Mesendoderm (in vitro differentiated cells): ENCODE data around the gene SLC22A7. TPM values are rescaled to one million over a fixed set of nuclear protein-coding genes. Genes with fewer than 3 reads are reported as not detected.
"Not testable (repeated sequence)": the region's sequence is repeated elsewhere in the genome, so short reads cannot be mapped to it uniquely, and the experiment has no call there.

ENCODE experiments used
- DNase-seq: peaks from one replicate; pipeline ENCODE4 v3.0.0; 2013
- H2AK5ac ChIP-seq: 2 replicates; pipeline ENCODE4 v1.6.1; 2013; ENCODE audit warnings: low read length, inconsistent platforms
- H2BK120ac ChIP-seq: 2 replicates; pipeline ENCODE4 v1.6.1; 2013; ENCODE audit warnings: low read depth, mild to moderate bottlenecking, low read length, moderate library complexity, mixed read lengths
- H2BK15ac ChIP-seq: replicated peaks from 2 replicates; pipeline ENCODE4 v1.6.1; 2013; ENCODE audit warnings: low read depth, mild to moderate bottlenecking, moderate library complexity
- H2BK5ac ChIP-seq: 2 replicates; pipeline ENCODE4 v1.6.1; 2013; ENCODE audit warnings: low read length, inconsistent platforms
- H3K18ac ChIP-seq: 2 replicates; pipeline ENCODE4 v1.6.1; 2013; ENCODE audit warnings: mild to moderate bottlenecking, low read length, mixed read lengths
- H3K23ac ChIP-seq: one replicate; pipeline ENCODE4 v1.6.1; 2013; ENCODE audit warnings: low read length
- H3K27ac ChIP-seq: 2 replicates; pipeline ENCODE4 v1.5.1; 2013; ENCODE audit warnings: low read depth, mild to moderate bottlenecking, inconsistent platforms, low read length, moderate library complexity
- H3K27me3 ChIP-seq: 2 replicates; pipeline ENCODE4 v1.6.1; 2013; ENCODE audit warnings: low read length, control low read depth, mild to moderate bottlenecking, inconsistent platforms; ENCODE audit not compliant: insufficient read depth, poor library complexity
- H3K36me3 ChIP-seq: 2 replicates; pipeline ENCODE4 v1.6.1; 2013; ENCODE audit warnings: low read length, inconsistent platforms; ENCODE audit not compliant: control insufficient read depth, insufficient read depth
- H3K4ac ChIP-seq: one replicate; pipeline ENCODE4 v1.6.1; 2013; ENCODE audit warnings: low read depth, mild to moderate bottlenecking, low read length, moderate library complexity
- H3K4me1 ChIP-seq: 2 replicates; pipeline ENCODE4 v1.6.1; 2013; ENCODE audit warnings: low read depth, low read length, inconsistent platforms; ENCODE audit not compliant: control insufficient read depth
- H3K4me2 ChIP-seq: 2 replicates; pipeline ENCODE4 v1.6.1; 2013; ENCODE audit warnings: low read length
- H3K4me3 ChIP-seq: 2 replicates; pipeline ENCODE4 v1.5.1; 2013; ENCODE audit warnings: mild to moderate bottlenecking, low read length
- H3K56ac ChIP-seq: one replicate; pipeline ENCODE4 v1.6.1; 2013; ENCODE audit warnings: low read length
- H3K79me1 ChIP-seq: 2 replicates; pipeline ENCODE4 v1.6.1; 2013; ENCODE audit warnings: low read length, inconsistent platforms
- H3K79me2 ChIP-seq: 2 replicates; pipeline ENCODE4 v1.6.1; 2013; ENCODE audit warnings: mild to moderate bottlenecking, low read length; ENCODE audit not compliant: control insufficient read depth, insufficient read depth
- H3K9ac ChIP-seq: 2 replicates; pipeline ENCODE4 v1.6.1; 2013; ENCODE audit warnings: low read length, inconsistent platforms
- H4K5ac ChIP-seq: one replicate; pipeline ENCODE4 v1.6.1; 2013; ENCODE audit warnings: low read length
- H4K8ac ChIP-seq: one replicate; pipeline ENCODE4 v1.6.1; 2013; ENCODE audit warnings: low read depth, mild to moderate bottlenecking, control low read depth, low read length, moderate library complexity
- WGBS: extraction: QIAGEN DNeasy Blood & Tissue Kit; methylation state at CpG from one replicate; pipeline ENCODE4 v1.1.7; 2013; ENCODE audit warnings: low lambda C conversion rate, missing lambda C conversion rate; ENCODE audit not compliant: insufficient coverage; ENCODE audit errors: extremely low coverage; 5-methylcytosine and 5-hydroxymethylcytosine counted together
- small RNA-seq: library from polyadenylated mRNA; stranded (forward); fragments of <200 nt; extraction: miRNeasy Mini kit (QIAGEN cat#:217004); gene quantifications from one replicate; pipeline ENCODE3, GENCODE V24; 2013; ENCODE audit not compliant: insufficient read depth

SLC22A7 gene

GRCh38 chr6:43347021-43347420, 49.0 kb downstream of the SLC22A7 start:
- 100% methylated on average over 2 of the region's 3 CpGs for WGBS
- no peak overlapping the region for H2BK5ac ChIP-seq
- DNase-seq: no peak
- H3K27me3 ChIP-seq: no peaks in the 10 kb centered on the region
- H3K9ac ChIP-seq: no peak overlapping the region
- H3K4ac ChIP-seq: no peak overlapping the region
- H3K79me1 ChIP-seq: no peaks in the 10 kb centered on the region
- no peak overlapping the region for H3K4me3 ChIP-seq
- no peak overlapping the region for H4K8ac ChIP-seq
- no peak overlapping the region for H4K5ac ChIP-seq
- no peak overlapping the region for H3K56ac ChIP-seq
- H2BK15ac ChIP-seq: no peak overlapping the region
- no peaks in the 10 kb centered on the region for H3K4me1 ChIP-seq
- H3K27ac ChIP-seq: no peak overlapping the region
- no peak overlapping the region for H2BK120ac ChIP-seq
- H3K36me3 ChIP-seq: peaks cover 3% of the 10 kb centered on the region
- H3K18ac ChIP-seq: no peak overlapping the region
- H3K23ac ChIP-seq: no peak overlapping the region
- H2AK5ac ChIP-seq: no peak overlapping the region
- H3K4me2 ChIP-seq: no peak overlapping the region
- no peaks in the 10 kb centered on the region for H3K79me2 ChIP-seq

- Histone ChIP-seq H3K27me3 (no peaks in the 10 kb centered on the region), H3K79me2 (no peaks in the 10 kb centered on the region), H3K36me3 (peaks cover 3% of the 10 kb centered on the region), H3K79me1 (no peaks in the 10 kb centered on the region), H3K23ac (no peak overlapping the region), H3K27ac (no peak overlapping the region), H3K4ac (no peak overlapping the region), H3K4me3 (no peak overlapping the region), H3K4me2 (no peak overlapping the region), H3K18ac (no peak overlapping the region), H2BK15ac (no peak overlapping the region), H2AK5ac (no peak overlapping the region), H2BK5ac (no peak overlapping the region), H2BK120ac (no peak overlapping the region), H4K8ac (no peak overlapping the region), H3K56ac (no peak overlapping the region), H3K4me1 (no peaks in the 10 kb centered on the region), H4K5ac (no peak overlapping the region), H3K9ac (no peak overlapping the region)
- no CpG with 5 or more reads among the region's 3 CpGs for WGBS
- DNase-seq: no peak
These were observed 49.4 kb downstream of the SLC22A7 start for GRCh38 chr6:43347444-43347843.

GRCh38 chr6:43351951-43352350, 53.9 kb downstream of the SLC22A7 start:
- not testable (repeated sequence) for H3K4me1 ChIP-seq, H3K23ac ChIP-seq, H3K9ac ChIP-seq, H2AK5ac ChIP-seq, H3K36me3 ChIP-seq, H3K56ac ChIP-seq, H3K27me3 ChIP-seq, H3K79me1 ChIP-seq, H2BK15ac ChIP-seq, H3K4me2 ChIP-seq, H4K8ac ChIP-seq, DNase-seq, H3K79me2 ChIP-seq, H3K4me3 ChIP-seq, H3K4ac ChIP-seq, H2BK5ac ChIP-seq, H3K27ac ChIP-seq, H2BK120ac ChIP-seq, H3K18ac ChIP-seq, H4K5ac ChIP-seq
- WGBS: no CpG with 5 or more reads among the region's 5 CpGs

Small RNA genes lying within 50 kb of the gene (small RNA-seq; reads per million reads assigned to genes)
- not detected for gene RPL12P47
